H1 (cell line): ENCODE measurements around the gene NUDT3. TPM values are rescaled to one million over a fixed set of nuclear protein-coding genes. Genes with fewer than 3 reads are reported as not detected.

Source experiments
- CTCF ChIA-PET: fragments of 300-600 bp; sonication (Branson Sonifier 250); formaldehyde crosslinking; loops from one replicate; lab custom pipeline; 2021; ENCODE audit not compliant: partially characterized antibody; lab: Charles Lee
- POLR2A ChIA-PET: fragments of 300-600 bp; sonication (Branson Sonifier 250); formaldehyde crosslinking; loops from one replicate; lab custom pipeline; 2021; ENCODE audit warnings: inconsistent platforms; ENCODE audit not compliant: partially characterized antibody; lab: Charles Lee
- DNase-seq, 2 experiments: peaks; one replicate each; pipeline versions ENCODE4 v3.0.0 to v3.0.0-alpha.2; 2010 to 2022; ENCODE audit warnings: low spot score in 2 of 2, low read depth in 1 of 2, mixed read lengths in 1 of 2
- FAIRE-seq: peaks from 2 replicates; lab custom pipeline; 2011; peaks lifted over from hg19 to GRCh38; lab: Jason Lieb, UNC
- H2AFZ ChIP-seq: 2 replicates; pipeline ENCODE4 v1.8.1; 2012; ENCODE audit warnings: low read length, inconsistent platforms
- H2AK5ac ChIP-seq: 2 replicates; pipeline ENCODE4 v1.6.1; 2013; ENCODE audit warnings: low read depth, low read length
- H2BK120ac ChIP-seq: replicated peaks from 2 replicates; pipeline ENCODE3; 2013; ENCODE audit warnings: low read depth, low read length, inconsistent platforms
- H2BK12ac ChIP-seq: 2 replicates; pipeline ENCODE4 v1.6.1; 2013; ENCODE audit warnings: low read depth, low read length
- H2BK15ac ChIP-seq: 2 replicates; pipeline ENCODE4 v1.6.1; 2013; ENCODE audit warnings: low read length
- H2BK20ac ChIP-seq: 2 replicates; pipeline ENCODE4 v1.6.1; 2013; ENCODE audit warnings: low read length
- H2BK5ac ChIP-seq: 2 replicates; pipeline ENCODE4 v1.6.1; 2013; ENCODE audit warnings: low read depth, low read length
- H3K14ac ChIP-seq: 2 replicates; pipeline ENCODE4 v1.6.1; 2013; ENCODE audit warnings: inconsistent platforms; ENCODE audit not compliant: insufficient read length
- H3K18ac ChIP-seq: 2 replicates; pipeline ENCODE4 v1.6.1; 2013; ENCODE audit warnings: low read length; ENCODE audit errors: extremely low read depth
- H3K23ac ChIP-seq: 2 replicates; pipeline ENCODE4 v1.6.1; 2013; ENCODE audit warnings: inconsistent platforms; ENCODE audit not compliant: insufficient read length
- H3K23me2 ChIP-seq: 2 replicates; pipeline ENCODE4 v1.6.1; 2013; ENCODE audit warnings: low read depth, low read length
- H3K27ac ChIP-seq: 2 replicates; pipeline ENCODE4 v1.6.1; 2011; ENCODE audit warnings: low read depth, low read length, inconsistent platforms
- H3K27me3 ChIP-seq, 4 experiments: replicated peaks in 1 of 4; 1 replicate in 1 of 4; 2 replicates in 3 of 4; pipeline versions ENCODE4 v1.6.1 to v1.8.1; 2011 to 2013; ENCODE audit warnings: low read length in 3 of 4, mild to moderate bottlenecking in 3 of 4, inconsistent platforms in 2 of 4, mixed read lengths in 2 of 4, moderate library complexity in 1 of 4; ENCODE audit not compliant: control insufficient read depth in 3 of 4, insufficient read depth in 3 of 4; ENCODE audit errors: extremely low read depth in 1 of 4
- H3K36me3 ChIP-seq, 4 experiments: 2 replicates each; pipeline versions ENCODE4 v1.6.1 to v1.8.1; 2011 to 2013; ENCODE audit warnings: mild to moderate bottlenecking in 4 of 4, low read length in 3 of 4, moderate library complexity in 2 of 4, control low read depth in 1 of 4, inconsistent platforms in 1 of 4; ENCODE audit not compliant: insufficient read depth in 4 of 4, control insufficient read depth in 2 of 4
- H3K4ac ChIP-seq: replicated peaks from 2 replicates; pipeline ENCODE3; 2013; ENCODE audit warnings: low read length, low read depth, mixed read lengths, inconsistent platforms; ENCODE audit not compliant: insufficient read length
- H3K4me1 ChIP-seq, 4 experiments: replicated peaks in 1 of 4; 1 replicate in 1 of 4; 2 replicates in 3 of 4; pipeline versions ENCODE4 v1.6.1 to v1.8.1; 2011 to 2013; ENCODE audit warnings: low read length in 3 of 4, inconsistent platforms in 2 of 4, mixed read lengths in 1 of 4; ENCODE audit not compliant: insufficient read depth in 4 of 4, control insufficient read depth in 3 of 4
- H3K4me2 ChIP-seq, 2 experiments: 2 replicates each; pipeline versions ENCODE4 v1.6.1 to v1.8.1; 2011 to 2013; ENCODE audit warnings: low read depth in 2 of 2, low read length in 2 of 2, control low read depth in 1 of 2, inconsistent platforms in 1 of 2, mild to moderate bottlenecking in 1 of 2; ENCODE audit not compliant: insufficient read depth in 1 of 2
- H3K4me3 ChIP-seq, 4 experiments: fragments of 200-600, 300-600 bp in 1 of 4; sonication (generic), shearing (Covaris generic), sonication (Bioruptor Twin) in 1 of 4; 2 replicates each; pipeline versions ENCODE4 v1.5.1 to v1.8.1; 2011 to 2016; ENCODE audit warnings: low read length in 4 of 4, low read depth in 3 of 4, control low read depth in 2 of 4, inconsistent platforms in 2 of 4, mild to moderate bottlenecking in 2 of 4, mixed read lengths in 1 of 4, moderate library complexity in 1 of 4; ENCODE audit not compliant: insufficient read depth in 2 of 4; ENCODE audit errors: extremely low read depth in 1 of 4
- H3K56ac ChIP-seq: replicated peaks from 2 replicates; pipeline ENCODE3; 2013; ENCODE audit warnings: low read depth, mild to moderate bottlenecking, mixed read lengths, low read length, inconsistent platforms; ENCODE audit not compliant: insufficient read length
- H3K79me1 ChIP-seq: 2 replicates; pipeline ENCODE4 v1.6.1; 2013; ENCODE audit warnings: low read depth, low read length, control low read depth
- H3K79me2 ChIP-seq, 2 experiments: 2 replicates each; pipeline versions ENCODE4 v1.6.1 to v1.8.1; 2012 to 2013; ENCODE audit warnings: low read length in 2 of 2, mild to moderate bottlenecking in 2 of 2, inconsistent platforms in 1 of 2; ENCODE audit not compliant: insufficient read depth in 2 of 2, control insufficient read depth in 1 of 2
- H3K9ac ChIP-seq, 4 experiments: replicated peaks in 1 of 4; 1 replicate in 1 of 4; 2 replicates in 3 of 4; pipeline versions ENCODE4 v1.6.1 to v1.8.1; 2011 to 2013; ENCODE audit warnings: low read depth in 3 of 4, low read length in 3 of 4, control low read depth in 2 of 4, mild to moderate bottlenecking in 2 of 4, moderate library complexity in 2 of 4, inconsistent platforms in 1 of 4; ENCODE audit errors: extremely low read depth in 1 of 4
- H3K9me3 ChIP-seq, 2 experiments: 2 replicates each; pipeline versions ENCODE4 v1.6.1 to v1.8.1; 2012 to 2013; ENCODE audit warnings: mild to moderate bottlenecking in 2 of 2, moderate library complexity in 2 of 2, control low read depth in 1 of 2, inconsistent platforms in 1 of 2, low read depth in 1 of 2, low read length in 1 of 2, mixed read lengths in 1 of 2; ENCODE audit not compliant: insufficient read depth in 2 of 2
- H4K20me1 ChIP-seq, 2 experiments: replicated peaks in 1 of 2; 2 replicates each; pipeline versions ENCODE3 to v1.8.1; 2011 to 2013; ENCODE audit warnings: inconsistent platforms in 2 of 2, low read length in 2 of 2, mild to moderate bottlenecking in 1 of 2; ENCODE audit not compliant: insufficient read depth in 2 of 2, control insufficient read depth in 1 of 2
- H4K5ac ChIP-seq: 2 replicates; pipeline ENCODE4 v1.6.1; 2013; ENCODE audit warnings: low read length, low read depth, mixed read lengths, inconsistent platforms; ENCODE audit not compliant: insufficient read length
- H4K8ac ChIP-seq: 2 replicates; pipeline ENCODE4 v1.8.0; 2013; ENCODE audit warnings: mild to moderate bottlenecking, moderate library complexity, low read length, inconsistent platforms; ENCODE audit not compliant: insufficient read depth; ENCODE audit errors: extremely low read depth
- H4K91ac ChIP-seq: replicated peaks from 2 replicates; pipeline ENCODE3; 2013; ENCODE audit warnings: low read length, mixed read lengths, inconsistent platforms; ENCODE audit not compliant: insufficient read length
- FOSL1 ChIP-seq: IDR thresholded peaks from 2 replicates; pipeline ENCODE4 v1.6.1; 2011; ENCODE audit warnings: mild to moderate bottlenecking, low read depth, low read length, moderate library complexity; ENCODE audit not compliant: insufficient read depth
- HDAC6 ChIP-seq: IDR thresholded peaks from one replicate; pipeline ENCODE4 v1.7.1; 2012; ENCODE audit warnings: low read depth, mild to moderate bottlenecking, inconsistent platforms, low read length, moderate library complexity
- SP1 ChIP-seq: IDR thresholded peaks from 2 replicates; pipeline ENCODE4 v1.6.1; 2011; ENCODE audit warnings: low read depth, low read length
- WGBS, 2 experiments: shearing (Covaris generic) in 1 of 2; methylation state at CpG; one replicate each; pipeline versions ENCODE4 v1.1.6 to v1.1.7; 2013 to 2015; ENCODE audit warnings: low lambda C conversion rate in 2 of 2, mixed read lengths in 2 of 2, inconsistent platforms in 1 of 2, low coverage in 1 of 2, missing lambda C conversion rate in 1 of 2; ENCODE audit not compliant: insufficient replicate concordance in 2 of 2, insufficient coverage in 1 of 2, insufficient read length in 1 of 2; ENCODE audit errors: extremely low coverage in 1 of 2, missing lambda C conversion rate in 1 of 2; 5-methylcytosine and 5-hydroxymethylcytosine counted together
- polyA plus RNA-seq, 7 experiments: library from polyadenylated mRNA; depleted of rRNA in 3 of 7; stranded (reverse) in 5 of 7; unstranded in 2 of 7; fragments of >200 nt in 5 of 7; fragments of 200-250 nt in 2 of 7; gene quantifications; 1 replicate in 5 of 7; 2 replicates in 1 of 7; 4 replicates in 1 of 7; pipeline versions ENCODE4 v1.2.1 to v1.2.3, GENCODE V29; 2011 to 2013; ENCODE audit warnings: missing spikeins in 2 of 7, mixed read lengths in 2 of 7
- total RNA-seq: library from RNA; stranded (reverse); fragmentation: NEBNext Ultra II Directional; extraction: Animal tissue kit (Norgen Biotek cat#: 25700); gene quantifications from 2 replicates; pipeline ENCODE4 v1.2.1, GENCODE V29; 2021

The NUDT3 gene
- total and polyA plus RNA-seq, 2 of the 8 experiments (the other 6 are each of a cell fraction or from before 2014, with no cell fraction given) = 14.1 to 36.9 TPM

GRCh38 chr6:34280216-34280615, 112.3 kb downstream of the NUDT3 start:
- Histone ChIP-seq H4K91ac (no peak overlapping the region), H3K56ac (no peak overlapping the region), H3K23ac (no peak overlapping the region), H3K18ac (no peak overlapping the region), H2AK5ac (no peak overlapping the region), H4K5ac (no peak overlapping the region), H3K4me1 (no peaks in the 10 kb centered on the region), H2BK12ac (no peak overlapping the region), H3K4me3 (no peak overlapping the region), H3K27ac (no peak overlapping the region), H3K36me3 (0 out of 8 replicates have a peak, but pooled peaks cover 0 to 4% (median 0%) of the 10 kb centered on the region in 4 experiments), H2AFZ (no peak overlapping the region), H2BK5ac (no peak overlapping the region), H3K79me1 (no peaks in the 10 kb centered on the region), H3K4me2 (no peak overlapping the region), H3K23me2 (no peaks in the 10 kb centered on the region), H4K20me1 (no peaks in the 10 kb centered on the region), H3K27me3 (no peaks in the 10 kb centered on the region), H2BK20ac (no peak overlapping the region), H3K14ac (no peak overlapping the region), H2BK15ac (no peak overlapping the region), H4K8ac (no peak overlapping the region), H3K9ac (no peak overlapping the region), H2BK120ac (no peak overlapping the region), H3K79me2 (no peaks in the 10 kb centered on the region), H3K4ac (no peak overlapping the region), H3K9me3 (no peaks in the 10 kb centered on the region)
- WGBS, 2 experiments = 92% methylated on average over 4 of the region's 4 CpGs; no CpG with 5 or more reads in 1 of the 2 experiments
- ChIA-PET POLR2A (interaction anchor here (1.0 to 1.5 kb wide), 2 partner anchors 11 to 146 kb away, joined by 3 to 4 read pairs; partner anchors contain the start of gene RPS10), CTCF (interaction anchor here (0.7 to 1.8 kb wide), 5 partner anchors 8 to 58 kb away, joined by 3 to 5 read pairs (median 3); no protein-coding TSS in a partner anchor)
- FAIRE-seq (no peak), DNase-seq (no peak)
- no peak for TF ChIP-seq FOSL1
- no peak for TF ChIP-seq HDAC6
- TF ChIP-seq SP1 = peak; percentile 62; the same call in 1 of the 2 replicates
